ENCODE measurements around the gene PRKAB1. TPM values are rescaled to one million over a fixed set of nuclear protein-coding genes. Genes with fewer than 3 reads are reported as not detected.

Gene PRKAB1
- total and polyA plus RNA-seq, 9 of the 15 experiments (the other 6 are each of a cell fraction or from before 2014, with no cell fraction given): 32.6 to 94.2 (median 63.8) TPM

- ChIA-PET CTCF (ENCODE audit: low intra/inter-chr PET ratio) (interaction anchor here (1.3 kb wide), 1 partner anchor 222 kb away, joined by 3 read pairs; no protein-coding TSS in a partner anchor), POLR2A (interaction anchor here (0.8 to 1.4 kb wide), 9 partner anchors 8 to 535 kb away, joined by 3 to 10 read pairs (median 3); partner anchors contain the start of gene RPLP0)
- H3K79me2 ChIP-seq (ENCODE audit: control insufficient read depth, insufficient read depth, low read length): peaks cover 35% of the 10 kb centered on the region
- peak overlapping the region; percentile 73 for H2AFZ ChIP-seq (ENCODE audit: low read depth, low read length)
- H3K36me3 ChIP-seq (ENCODE audit: control insufficient read depth, insufficient read depth, low read length): peaks cover 19% of the 10 kb centered on the region
- no peaks in the 10 kb centered on the region for H3K9me1 ChIP-seq (ENCODE audit: control insufficient read depth, insufficient read depth, low read length)
- peak overlapping the region; percentile 72 for H3K27ac ChIP-seq (ENCODE audit: extremely low read depth, low read depth, low read length)
- peaks cover 19 to 54% of the 10 kb centered on the region in 2 experiments; a peak in 4 of 5 replicates for H3K4me1 ChIP-seq (replicated peaks in 1 of 2; ENCODE audit: control insufficient read depth in 2 of 2, insufficient read depth in 2 of 2, low read length in 2 of 2)
- in situ Hi-C loops (cut with MboI) (no loop called here), intact Hi-C loops (cut with micrococcal nuclease) (loop anchor here (10.0 kb wide), 1 partner anchor 238 kb away; no protein-coding TSS in a partner anchor)
- no peak overlapping the region for H3K4me3 ChIP-seq
- no peak for FAIRE-seq
- ATAC-seq: no peak
- 40% methylated on average over 2 of the region's 2 CpGs for WGBS (ENCODE audit: insufficient coverage, low coverage, missing lambda C conversion rate)
- H3K9ac ChIP-seq (ENCODE audit: insufficient read depth in 1 of 2, low read depth in 2 of 2, low read length in 2 of 2): peak overlapping the region in 1 of 2 experiments; percentile 40; a peak in 2 of 4 replicates
- DNase-seq (ENCODE audit: extremely low read depth in 1 of 4, low spot score in 3 of 4): peak in 1 of 4 experiments; percentile 24
- no peaks in the 10 kb centered on the region for H3K27me3 ChIP-seq (ENCODE audit: control insufficient read depth in 2 of 2, insufficient read depth in 2 of 2, low read length in 2 of 2)
- H3K4me2 ChIP-seq (ENCODE audit: insufficient read depth, low read length): peak overlapping the region; percentile 62; the same call in 1 of the 2 replicates
- H3K9me3 ChIP-seq (replicated peaks; ENCODE audit: control insufficient read depth, insufficient read depth, low read depth, low read length): no peaks in the 10 kb centered on the region
- BruUV-seq (replicated peaks): no TSS peak
- no peaks in the 10 kb centered on the region for H4K20me1 ChIP-seq (replicated peaks; ENCODE audit: control insufficient read depth, insufficient read depth, low read length)
- TF ChIP-seq KLF6 (CRISPR knock-in tag; IDR thresholded peaks at IDR 0.05; ENCODE audit: borderline replicate concordance) (peak; percentile 36; the same call in 1 of the 2 replicates), ZNF232 (CRISPR knock-in tag; IDR thresholded peaks at IDR 0.05) (no peak), ZBTB49 (CRISPR knock-in tag; IDR thresholded peaks at IDR 0.05; ENCODE audit: borderline replicate concordance) (no peak), DEAF1 (CRISPR knock-in tag; IDR thresholded peaks at IDR 0.05) (no peak), ZC3H8 (IDR thresholded peaks at IDR 0.05) (no peak), ZNF518B (CRISPR knock-in tag; IDR thresholded peaks at IDR 0.05) (no peak), CREB3L1 (IDR thresholded peaks at IDR 0.05; ENCODE audit: borderline replicate concordance, low read depth) (no peak), RBBP5 (IDR thresholded peaks at IDR 0.05; ENCODE audit: borderline replicate concordance, insufficient read depth, low read length, poor library complexity, severe bottlenecking) (no peak), BRD9 (IDR thresholded peaks at IDR 0.05; ENCODE audit: low read depth, partially characterized antibody) (no peak), ZNF696 (CRISPR knock-in tag; conservative IDR thresholded peaks at IDR 0.05) (no peak), SPI1 (IDR thresholded peaks at IDR 0.05; ENCODE audit: borderline replicate concordance, low read depth, low read length) (peak; percentile 46; the same call in 1 of the 2 replicates), RB1 (IDR thresholded peaks at IDR 0.05; ENCODE audit: low read depth) (no peak)
Observed at GRCh38 chr12:119666226-119666795, 1.6 kb upstream of the PRKAB1 start.

All from K562 (cell line).